GM18951 (cell line): ENCODE results near the gene ABHD2.

Source experiments
- POLR2A ChIP-seq: IDR thresholded peaks from 4 replicates; pipeline ENCODE4 v1.6.1; 2011; ENCODE audit warnings: mild to moderate bottlenecking; ENCODE audit not compliant: insufficient read length, insufficient read depth; ENCODE audit errors: extremely low read depth
- in situ Hi-C: fragments of 300-500 bp; cut with MboI; formaldehyde crosslinking; loops from one replicate; pipeline ENCODE4 v1.12.0; 2022; ENCODE audit warnings: low sequenced_read_pairs, mixed read lengths, inconsistent platforms; ENCODE audit not compliant: unreplicated experiment

Gene ABHD2

DNA sequence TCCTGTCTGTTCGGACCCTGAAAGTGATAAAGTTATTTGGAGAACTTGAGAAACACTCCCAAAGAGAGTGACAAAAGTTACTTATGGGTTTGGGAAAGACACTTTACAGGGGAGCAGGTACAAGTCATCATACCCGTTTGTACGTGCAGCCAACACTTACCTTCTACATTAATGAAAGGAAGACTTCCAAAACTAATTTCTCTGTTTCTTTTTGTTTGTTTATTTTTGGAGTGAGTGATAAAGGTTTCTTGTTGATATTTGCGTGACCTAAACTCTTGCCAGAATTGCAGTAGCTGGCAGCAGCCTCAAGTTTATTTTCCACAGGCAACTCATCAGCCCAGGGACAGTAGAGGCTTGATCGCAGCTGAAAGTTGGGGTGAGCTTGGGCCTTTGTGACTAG, 8.4 kb downstream of the ABHD2 start:
- no peak for TF ChIP-seq POLR2A
- in situ Hi-C loops, result no loop called here

GRCh38 chr15:89097313-89097712, 9.1 kb downstream of the ABHD2 start:
- in situ Hi-C loops, result no loop called here
- no peak for TF ChIP-seq POLR2A

GRCh38 chr15:89098281-89098680, 10.0 kb downstream of the ABHD2 start:
- in situ Hi-C loops, result no loop called here
- no peak for TF ChIP-seq POLR2A

GRCh38 chr15:89099968-89100367, 11.7 kb downstream of the ABHD2 start:
- no peak for TF ChIP-seq POLR2A
- in situ Hi-C loops, result no loop called here

- no peak for TF ChIP-seq POLR2A
- in situ Hi-C loops, result no loop called here
Measured at GRCh38 chr15:89101302-89102193, 13.3 kb downstream of the ABHD2 start.

- no peak for TF ChIP-seq POLR2A
- in situ Hi-C loops, result no loop called here
Measured at GRCh38 chr15:89103481-89104171, 15.4 kb downstream of the ABHD2 start.

GRCh38 chr15:89104172-89104564, 15.9 kb downstream of the ABHD2 start:
- no peak for TF ChIP-seq POLR2A
- in situ Hi-C loops, result no loop called here

DNA sequence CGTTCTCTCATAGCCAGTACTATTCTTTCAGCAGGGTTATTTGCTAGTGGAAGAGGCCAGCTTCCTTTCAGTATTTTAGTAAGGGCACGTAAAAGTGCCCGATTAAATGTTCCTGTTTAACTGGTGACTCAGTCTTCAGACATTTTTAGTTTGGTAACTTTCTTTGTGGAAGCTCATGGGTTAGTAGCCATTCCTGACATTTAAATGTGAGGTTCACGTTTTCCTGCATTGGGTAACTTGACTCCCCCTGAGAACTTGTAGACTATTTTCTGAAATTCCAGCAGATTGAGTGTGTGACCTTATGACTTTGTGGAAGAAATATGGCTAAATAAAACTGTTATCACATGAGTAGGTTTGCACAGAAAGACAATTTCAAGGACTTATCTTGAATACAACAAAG, 16.9 kb downstream of the ABHD2 start:
- in situ Hi-C loops, result no loop called here
- no peak for TF ChIP-seq POLR2A

DNA sequence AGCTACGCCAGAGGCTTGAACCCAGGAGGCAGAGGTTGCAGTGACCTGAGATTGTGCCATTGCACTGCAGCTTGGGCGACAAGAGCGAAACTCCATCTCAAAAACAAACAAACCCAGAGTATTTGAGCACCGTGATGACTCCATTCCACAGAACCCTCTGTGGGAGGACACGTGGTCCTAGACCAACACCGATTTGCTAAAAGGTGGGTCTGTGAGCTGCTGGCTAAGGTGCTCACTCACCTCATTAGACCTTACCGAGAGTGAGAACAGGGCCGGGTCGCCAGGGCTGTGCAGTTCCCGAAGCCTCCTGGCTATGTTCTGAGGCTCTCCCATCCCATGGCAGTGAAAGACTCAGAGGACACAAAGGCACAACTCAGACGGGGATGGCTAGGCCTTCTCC, 17.9 kb downstream of the ABHD2 start:
- no peak for TF ChIP-seq POLR2A
- in situ Hi-C loops, result no loop called here

DNA sequence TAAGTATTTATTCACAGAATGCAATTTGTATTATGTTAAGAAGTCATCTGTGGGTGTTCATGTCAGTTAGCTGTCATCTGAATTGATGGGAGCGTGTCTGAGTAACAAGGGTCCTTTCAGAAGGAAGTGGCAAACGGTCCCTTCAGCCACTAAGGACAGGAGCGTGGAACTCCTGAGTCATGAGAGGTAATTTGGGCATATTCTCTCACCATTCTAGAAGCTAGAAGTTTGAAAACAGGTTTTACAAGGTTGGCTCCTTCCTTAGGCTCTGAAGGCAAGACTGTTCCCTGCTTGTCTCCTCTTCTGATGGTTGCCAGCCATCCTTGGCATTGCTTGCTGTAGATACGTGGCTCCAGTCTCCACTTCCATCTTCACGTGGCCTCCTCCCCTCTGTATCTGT, 19.7 kb downstream of the ABHD2 start:
- no peak for TF ChIP-seq POLR2A
- in situ Hi-C loops, result no loop called here

DNA sequence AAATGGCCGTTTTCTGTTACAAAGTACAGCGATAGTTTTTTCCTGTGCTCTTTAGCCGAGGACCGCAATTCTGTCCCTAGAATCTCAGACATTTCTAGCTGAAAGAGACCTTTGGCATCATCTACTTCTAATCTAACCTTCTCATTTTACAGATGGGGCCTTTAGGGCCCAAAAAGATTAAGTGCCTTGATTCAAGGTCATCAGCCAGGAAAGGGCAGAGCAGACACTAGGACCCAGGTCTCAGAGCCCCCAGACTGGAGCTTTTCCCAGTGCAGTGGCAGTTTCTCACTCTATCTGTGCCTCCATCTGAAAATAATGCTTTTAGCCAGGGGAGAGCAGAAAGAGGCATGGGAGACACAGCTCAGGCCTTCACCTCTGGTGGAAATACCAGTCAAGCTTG, 20.6 kb downstream of the ABHD2 start:
- TF ChIP-seq POLR2A, result no peak
- in situ Hi-C loops, result no loop called here

DNA sequence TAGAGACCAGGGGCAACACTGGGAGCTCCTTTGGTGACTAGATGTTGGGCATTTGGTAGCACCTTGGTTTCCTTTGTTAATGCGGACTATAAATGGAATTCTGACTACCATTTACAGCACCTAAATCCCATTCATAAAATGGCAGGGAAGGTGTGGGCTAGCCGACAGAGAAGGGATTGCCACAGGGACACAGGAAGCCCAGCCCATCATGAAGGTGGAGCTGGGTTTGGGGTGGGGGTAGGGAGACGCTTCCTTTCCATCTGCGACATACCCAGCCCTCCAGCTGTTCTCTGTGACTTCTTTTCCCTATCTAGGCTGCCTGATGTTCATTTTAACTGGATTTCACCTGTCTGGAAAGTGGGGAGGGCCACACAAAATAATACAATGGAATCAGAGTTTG, 21.0 kb downstream of the ABHD2 start:
- in situ Hi-C loops, result no loop called here
- TF ChIP-seq POLR2A, result no peak

DNA sequence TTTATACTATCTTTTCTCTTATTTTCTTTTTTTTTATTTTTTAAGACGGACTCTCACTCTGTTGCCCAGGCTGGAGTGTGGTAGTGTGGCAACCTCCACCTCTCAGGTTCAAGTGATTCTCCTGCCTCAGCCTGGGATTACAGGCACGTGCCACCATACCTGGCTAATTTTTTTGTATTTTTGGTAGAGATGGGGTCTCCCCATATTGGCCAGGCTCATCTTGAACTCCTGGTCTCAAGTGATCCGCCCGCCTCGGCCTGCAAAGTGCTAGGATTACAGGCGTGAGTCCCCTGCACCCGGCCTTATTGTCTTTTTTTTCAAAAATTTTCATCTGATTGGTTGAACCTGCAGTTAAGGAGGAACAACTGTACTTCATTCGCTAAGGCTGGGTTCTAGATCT, 21.8 kb downstream of the ABHD2 start:
- in situ Hi-C loops, result no loop called here
- TF ChIP-seq POLR2A, result no peak

DNA sequence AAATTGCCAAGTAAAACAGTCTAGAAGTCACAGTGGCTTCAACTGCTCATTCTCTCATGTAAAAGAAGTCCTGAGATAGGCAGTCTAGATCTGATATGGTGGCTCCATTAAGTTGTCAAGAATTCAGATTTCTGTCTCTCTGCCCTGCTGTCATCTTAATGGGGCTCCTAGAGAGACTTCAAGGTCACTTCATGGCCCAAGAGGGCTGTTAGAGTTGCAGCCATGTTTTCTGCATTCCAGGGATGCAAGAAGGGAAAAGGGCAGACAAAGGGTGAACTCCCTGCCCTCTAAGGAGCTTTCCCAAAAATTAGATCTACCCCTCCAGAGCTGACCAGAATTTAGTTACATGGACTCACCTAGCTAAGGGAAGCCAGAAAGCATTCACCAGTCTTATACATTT, 23.1 kb downstream of the ABHD2 start:
- in situ Hi-C loops, result no loop called here
- TF ChIP-seq POLR2A, result no peak
